ENCODE measurements around the gene SASH1.

- TF ChIP-seq, protein P1, sequence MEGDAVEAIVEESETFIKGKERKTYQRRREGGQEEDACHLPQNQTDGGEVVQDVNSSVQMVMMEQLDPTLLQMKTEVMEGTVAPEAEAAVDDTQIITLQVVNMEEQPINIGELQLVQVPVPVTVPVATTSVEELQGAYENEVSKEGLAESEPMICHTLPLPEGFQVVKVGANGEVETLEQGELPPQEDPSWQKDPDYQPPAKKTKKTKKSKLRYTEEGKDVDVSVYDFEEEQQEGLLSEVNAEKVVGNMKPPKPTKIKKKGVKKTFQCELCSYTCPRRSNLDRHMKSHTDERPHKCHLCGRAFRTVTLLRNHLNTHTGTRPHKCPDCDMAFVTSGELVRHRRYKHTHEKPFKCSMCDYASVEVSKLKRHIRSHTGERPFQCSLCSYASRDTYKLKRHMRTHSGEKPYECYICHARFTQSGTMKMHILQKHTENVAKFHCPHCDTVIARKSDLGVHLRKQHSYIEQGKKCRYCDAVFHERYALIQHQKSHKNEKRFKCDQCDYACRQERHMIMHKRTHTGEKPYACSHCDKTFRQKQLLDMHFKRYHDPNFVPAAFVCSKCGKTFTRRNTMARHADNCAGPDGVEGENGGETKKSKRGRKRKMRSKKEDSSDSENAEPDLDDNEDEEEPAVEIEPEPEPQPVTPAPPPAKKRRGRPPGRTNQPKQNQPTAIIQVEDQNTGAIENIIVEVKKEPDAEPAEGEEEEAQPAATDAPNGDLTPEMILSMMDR (IDR thresholded peaks at IDR 0.05), result no peak
- no peak for TF ChIP-seq POLR2A (IDR thresholded peaks at IDR 0.05)
- no peak for TF ChIP-seq POLR2AphosphoS5 (IDR thresholded peaks at IDR 0.05)
Observed at GRCh38 chr6:148404456-148405054, 61.9 kb downstream of the SASH1 start.
